ENCODE results near the gene GARIN3. TPM values are rescaled to one million over a fixed set of nuclear protein-coding genes. Genes with fewer than 3 reads are reported as not detected.

GARIN3 gene
- not detected in 2 replicates for total RNA-seq

DNA sequence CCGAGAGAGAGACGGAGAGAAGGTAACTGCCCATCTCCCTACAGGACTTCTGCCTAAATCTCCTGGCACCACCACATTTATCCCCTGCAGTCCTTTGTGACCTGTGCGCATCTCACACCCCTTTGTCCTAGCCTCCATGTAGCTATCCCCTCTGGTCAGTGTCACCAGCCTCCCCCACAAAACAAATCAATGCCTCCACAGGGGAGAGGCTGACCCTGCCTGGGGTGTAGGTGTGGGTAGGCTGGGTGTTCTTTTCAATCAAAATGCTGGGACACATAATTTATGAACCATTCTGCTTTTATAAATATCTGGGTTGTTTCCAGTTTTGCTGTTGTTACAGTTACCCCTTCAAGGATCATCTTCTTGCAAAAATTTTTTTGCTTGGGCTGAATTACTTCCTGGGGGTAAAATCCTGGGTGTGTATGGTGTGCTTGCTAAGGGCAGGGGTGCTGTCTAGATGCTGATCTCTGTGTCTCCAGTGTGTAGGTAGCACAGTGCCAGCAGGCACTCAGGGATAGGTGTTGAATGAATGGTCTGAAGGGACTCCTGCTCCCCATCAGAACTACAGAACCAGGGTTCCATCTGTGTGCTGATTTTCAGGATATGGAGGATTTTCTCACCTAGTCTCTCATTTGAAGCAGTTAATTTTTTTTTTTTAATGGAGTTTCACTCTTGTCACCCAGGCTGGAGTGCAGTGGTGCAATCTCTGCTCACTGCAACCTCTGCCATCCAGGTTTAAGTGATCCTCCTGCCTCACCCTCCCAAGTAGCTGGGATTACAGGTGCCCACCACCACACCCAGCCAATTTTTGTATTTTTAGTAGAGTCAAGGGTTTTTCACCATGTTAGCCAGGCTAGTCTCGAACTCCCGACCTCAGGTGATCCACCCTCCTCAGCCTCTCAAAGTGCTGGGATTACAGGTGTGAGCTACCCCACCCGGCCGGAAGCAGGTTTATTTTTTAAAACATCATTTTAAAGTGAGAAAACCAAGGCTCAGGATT is at the start of gene GARIN3:
TSS of gene GARIN3 (minus strand) at position 51 of the 1,000 bp plus-strand sequence. CDS start 96 bp downstream, outside the sequence.

GRCh38 chr5:157180374-157181264 is 14.6 kb upstream of the GARIN3 start, which contains the start of gene ITK:
TSS of gene ITK (plus strand) at chr5:157180840. CDS start at chr5:157180978, 138 bp downstream.

DNA sequence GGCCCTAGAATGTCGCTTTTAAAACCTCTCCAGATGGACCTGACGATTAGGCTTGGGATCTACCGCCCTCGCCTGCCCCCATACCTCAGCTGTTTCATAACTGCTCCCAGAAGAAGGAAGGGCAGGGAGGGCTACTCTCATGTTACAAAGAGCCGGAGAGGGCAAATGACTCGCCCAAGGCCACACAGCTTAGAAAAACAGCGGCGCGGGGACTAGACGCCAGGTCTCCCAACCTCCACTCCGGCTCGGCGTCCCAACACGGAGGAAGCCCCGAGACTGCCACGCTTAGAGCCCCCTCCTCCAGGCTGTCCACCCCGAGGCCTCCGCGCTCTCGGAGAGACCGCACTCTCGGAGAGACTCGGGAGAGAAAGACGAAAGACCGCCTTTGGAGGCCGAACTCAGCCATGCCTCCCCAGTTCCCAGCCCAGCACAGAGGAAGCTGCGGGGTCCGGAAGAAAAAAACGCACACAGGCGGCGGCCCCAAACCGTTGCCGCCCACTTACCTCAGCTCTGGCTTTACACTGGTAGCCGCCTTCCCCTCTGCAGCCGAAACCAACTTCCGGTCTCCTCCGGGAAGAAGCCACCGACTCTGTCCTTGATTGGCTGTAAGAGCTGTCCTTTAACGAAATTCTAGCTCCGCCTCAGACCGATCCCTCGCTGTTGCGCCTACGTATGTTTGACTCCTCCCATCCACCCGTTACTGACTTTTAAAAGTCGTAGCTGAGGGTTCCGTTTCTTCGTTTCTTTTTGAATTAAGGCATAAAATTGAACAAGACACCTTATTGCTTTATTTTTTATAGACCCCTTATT is 23.5 kb downstream of the GARIN3 start, which contains the start of gene MED7:
TSS of gene MED7 (minus strand) at position 549 of the 810 bp plus-strand sequence. CDS start 3,434 bp downstream, outside the sequence.

Other genes with a start within 250 kb of the GARIN3 start
- not detected in 2 replicates for gene TIMD4, start 203.0 kb downstream of the GARIN3 start, total RNA-seq
- gene HAVCR1, start 107.1 kb downstream of the GARIN3 start, total RNA-seq: not detected in 2 replicates
- gene HAVCR2, start 57.2 kb downstream of the GARIN3 start, total RNA-seq: 0.11 and 1.5 TPM in 2 replicates
- 8.1 and 9.2 TPM in 2 replicates for gene MED7, start 23.4 kb downstream of the GARIN3 start, total RNA-seq
- not detected in 2 replicates for gene ITK, start 14.6 kb upstream of the GARIN3 start, total RNA-seq
- gene CYFIP2, start 99.9 kb upstream of the GARIN3 start, total RNA-seq: 2.4 and 5.7 TPM in 2 replicates